ENCODE data around the gene SPRED3.
"Not testable (repeated sequence)": the region's sequence is repeated elsewhere in the genome, so short reads cannot be mapped to it uniquely, and the experiment has no call there.

SPRED3 gene, protein sequence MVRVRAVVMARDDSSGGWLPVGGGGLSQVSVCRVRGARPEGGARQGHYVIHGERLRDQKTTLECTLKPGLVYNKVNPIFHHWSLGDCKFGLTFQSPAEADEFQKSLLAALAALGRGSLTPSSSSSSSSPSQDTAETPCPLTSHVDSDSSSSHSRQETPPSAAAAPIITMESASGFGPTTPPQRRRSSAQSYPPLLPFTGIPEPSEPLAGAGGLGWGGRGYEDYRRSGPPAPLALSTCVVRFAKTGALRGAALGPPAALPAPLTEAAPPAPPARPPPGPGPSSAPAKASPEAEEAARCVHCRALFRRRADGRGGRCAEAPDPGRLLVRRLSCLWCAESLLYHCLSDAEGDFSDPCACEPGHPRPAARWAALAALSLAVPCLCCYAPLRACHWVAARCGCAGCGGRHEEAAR

DNA sequence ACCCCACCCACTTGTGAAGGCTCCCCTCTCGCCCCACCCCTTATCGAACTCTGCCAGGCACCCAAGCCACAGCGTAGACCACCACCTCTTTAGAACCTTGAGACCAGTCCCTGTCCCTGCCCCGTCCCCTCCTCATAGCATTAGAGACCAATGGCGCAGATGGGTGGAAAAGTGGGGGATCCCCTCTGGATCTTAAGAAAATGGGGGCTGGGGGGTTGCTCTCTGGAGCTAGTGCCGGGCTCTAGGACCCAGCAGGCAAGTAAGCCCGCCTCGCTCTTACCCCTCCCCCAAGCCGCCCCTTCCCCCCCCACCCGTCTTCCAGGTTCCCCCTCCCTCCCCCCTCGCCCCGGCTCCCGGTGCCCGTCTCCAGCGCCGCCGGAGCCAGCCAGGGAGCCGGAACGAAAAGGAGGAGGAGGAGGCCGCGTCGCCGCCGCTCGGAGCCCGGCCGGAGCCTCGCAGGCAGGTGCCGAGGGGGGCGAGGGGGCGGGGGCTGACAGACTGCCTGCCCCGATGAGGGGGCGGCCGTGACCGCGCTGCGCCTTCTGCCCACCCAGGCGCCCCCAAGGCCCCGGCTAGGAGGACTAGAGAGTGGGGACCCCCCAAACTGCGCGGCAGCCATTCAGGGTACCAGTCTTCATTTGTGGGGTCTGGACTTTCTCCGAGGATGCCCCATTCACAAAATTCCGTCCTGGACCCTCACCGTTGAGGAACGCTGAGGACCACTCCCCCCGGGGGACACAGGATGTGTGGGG is at the start of gene SPRED3:
SPRED3 (plus strand) TSS at position 349 of the 752 bp plus-strand sequence. CDS start 1,606 bp downstream, outside the sequence.
- no peak for DNase-seq

DNA sequence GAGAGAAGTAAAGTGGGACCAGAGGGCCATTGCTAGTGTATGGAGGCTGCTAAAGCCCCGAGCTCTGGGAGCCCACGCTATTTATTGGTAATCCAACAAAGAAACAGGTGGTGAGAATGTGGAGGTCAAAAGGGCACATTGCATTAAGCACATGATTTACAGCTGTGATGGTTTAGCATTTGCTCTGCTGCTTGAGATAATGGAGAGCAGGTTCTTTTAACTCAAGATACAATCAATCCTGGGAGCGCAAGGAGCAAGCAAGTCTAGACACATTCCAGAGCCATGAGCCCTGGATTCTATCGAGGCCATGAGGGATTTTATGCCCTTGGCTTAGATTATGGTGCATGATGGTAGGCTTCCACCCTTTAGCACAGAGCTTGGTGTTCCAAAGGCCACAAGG is 49.5 kb upstream of the SPRED3 start:
- DNase-seq: not testable (repeated sequence)

DNA sequence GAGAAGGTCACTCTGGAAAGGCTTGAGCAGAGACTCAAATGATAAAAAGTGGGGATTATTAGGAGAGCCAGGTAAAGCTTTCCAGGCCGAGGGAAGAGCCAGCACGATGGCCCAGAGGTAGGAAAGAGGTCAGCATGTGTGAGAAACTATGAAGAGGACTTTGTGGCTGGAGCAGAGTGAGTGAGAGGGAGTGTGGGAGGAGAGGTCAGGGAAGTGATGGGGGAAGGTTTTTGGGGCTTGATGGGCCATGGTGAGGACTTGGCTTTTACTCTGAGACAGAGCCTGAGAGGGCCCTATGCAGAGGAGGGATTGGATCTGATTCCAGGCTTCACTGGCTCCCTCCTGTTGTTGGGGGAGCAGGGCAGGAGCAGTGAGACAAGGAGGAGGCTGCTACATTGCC is 47.6 kb upstream of the SPRED3 start:
- DNase-seq: no peak

DNA sequence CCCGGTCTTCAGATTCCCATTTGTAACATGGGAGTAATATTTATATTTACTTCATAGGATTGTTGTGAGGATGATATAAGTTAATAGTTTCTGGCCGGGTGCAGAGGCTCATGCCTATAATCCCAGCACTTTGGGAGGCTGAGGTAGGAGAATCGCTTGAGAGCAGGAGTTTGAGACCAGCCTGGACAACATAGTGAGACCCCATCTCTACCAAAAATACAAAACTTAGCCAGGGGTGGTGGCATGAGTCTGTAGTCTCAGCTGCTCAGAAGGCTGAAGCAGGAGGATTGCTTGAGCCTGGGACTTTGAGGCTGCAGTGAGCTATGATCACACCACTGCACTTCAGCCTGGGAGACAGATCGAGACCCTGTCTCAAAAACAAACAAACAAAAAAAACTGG is 41.7 kb upstream of the SPRED3 start:
- no peak for DNase-seq

DNA sequence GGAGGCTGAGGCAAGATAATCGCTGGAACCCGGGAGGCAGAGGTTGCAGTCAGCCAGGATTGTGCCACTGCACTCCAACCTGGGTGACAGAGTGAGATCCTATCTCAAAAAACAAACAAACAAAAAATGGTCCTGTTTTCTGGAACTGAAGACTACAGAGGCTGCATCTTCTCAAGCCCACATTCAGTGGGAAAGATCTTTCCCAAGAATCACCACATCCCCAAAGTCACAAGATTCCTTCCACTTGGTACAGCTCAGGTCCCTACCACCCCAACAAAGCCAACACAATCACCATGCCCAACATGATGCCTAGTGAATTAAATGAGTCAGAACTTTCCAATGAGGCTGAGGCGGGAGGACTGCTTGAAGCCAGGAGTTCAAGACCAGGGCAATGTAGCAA is 37.6 kb upstream of the SPRED3 start:
- no peak for DNase-seq

- no peak for DNase-seq
These were observed 36.6 kb upstream of the SPRED3 start for GRCh38 chr19:38351865-38352395.

DNA sequence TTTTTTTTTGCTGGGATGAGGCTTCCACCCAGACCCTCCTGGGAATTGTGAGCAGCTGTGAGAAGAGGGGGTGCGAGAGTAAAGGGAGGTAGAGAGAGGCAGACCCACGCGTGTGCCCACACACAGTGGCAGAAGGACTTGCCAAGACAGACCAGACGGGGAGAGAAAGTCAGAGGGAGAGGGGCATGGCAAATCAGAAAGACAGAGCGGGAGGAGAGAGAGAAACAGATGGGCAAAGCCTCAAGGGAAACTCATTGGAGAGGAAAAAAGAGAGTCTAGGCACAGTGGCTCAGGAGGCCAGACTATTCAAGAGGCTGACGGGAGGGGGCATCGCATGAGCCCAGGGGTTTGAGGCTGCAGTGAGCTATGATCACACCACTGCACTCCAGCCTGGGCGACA is 35.9 kb upstream of the SPRED3 start:
- no peak for DNase-seq

GRCh38 chr19:38355728-38356725 is 32.5 kb upstream of the SPRED3 start:
- no peak for DNase-seq

DNA sequence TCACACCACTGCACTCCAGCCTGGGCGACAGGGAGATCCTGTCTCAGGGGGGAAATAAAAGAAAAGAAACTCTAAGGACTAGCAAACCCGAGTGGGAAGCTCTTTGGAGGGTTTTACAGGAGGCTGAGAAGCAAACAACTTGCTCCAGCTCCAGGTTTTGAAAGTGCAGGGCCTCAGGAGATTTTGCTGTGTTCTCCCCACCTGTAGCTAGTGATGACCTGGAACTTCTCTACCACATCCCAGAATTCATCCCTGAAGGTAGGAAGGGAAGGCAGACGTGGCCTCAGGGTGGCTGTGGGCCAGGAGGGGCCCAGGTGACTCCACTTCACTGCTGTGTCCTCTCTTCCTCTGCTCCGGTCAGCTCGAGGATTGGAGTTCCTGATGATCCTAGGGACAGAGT is 30.4 kb upstream of the SPRED3 start:
- DNase-seq: no peak

GRCh38 chr19:38359242-38360021 is 29.1 kb upstream of the SPRED3 start:
- no peak for DNase-seq

DNA sequence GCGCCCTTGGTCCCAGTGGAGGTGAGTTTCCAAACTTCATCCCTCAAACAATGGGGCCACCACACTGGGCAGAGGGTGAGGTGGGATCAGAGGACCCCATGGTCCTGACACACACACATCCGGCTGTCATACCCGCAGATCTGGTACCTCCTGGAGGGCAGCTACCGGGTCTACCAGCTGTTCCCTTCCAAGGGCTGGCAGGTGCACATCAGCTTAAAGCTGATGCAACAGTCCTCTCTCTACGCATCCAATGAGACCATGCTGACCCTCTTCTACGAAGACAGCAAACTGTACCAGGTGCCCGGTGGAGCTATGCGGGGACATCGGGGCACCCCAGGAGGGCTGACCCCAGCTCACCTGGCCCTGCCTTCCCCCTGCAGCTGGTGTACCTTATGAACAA is 28.1 kb upstream of the SPRED3 start:
- no peak for DNase-seq

GRCh38 chr19:38360839-38361631 is 27.5 kb upstream of the SPRED3 start:
- no peak for DNase-seq

DNA sequence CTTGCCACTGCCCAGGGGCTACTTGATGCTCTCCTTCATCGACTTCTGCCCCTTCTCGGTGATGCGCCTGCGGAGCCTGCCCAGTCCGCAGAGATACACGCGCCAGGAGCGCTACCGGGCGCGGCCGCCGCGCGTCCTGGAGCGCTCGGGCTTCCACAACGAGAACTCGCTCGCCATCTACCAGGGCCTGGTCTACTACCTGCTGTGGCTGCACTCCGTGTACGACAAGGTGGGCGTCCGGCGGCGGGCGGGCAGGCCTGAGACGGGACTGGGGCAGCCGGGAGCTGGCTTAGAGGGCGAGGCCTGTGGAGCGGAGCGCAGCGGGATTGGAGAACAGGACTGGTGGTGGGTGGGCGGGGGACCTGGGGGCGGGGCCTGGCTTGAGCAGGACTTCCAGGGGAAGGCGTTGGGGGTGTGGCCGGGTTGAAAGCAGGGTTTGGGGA is 26.8 kb upstream of the SPRED3 start:
- peak; percentile 82 for DNase-seq

DNA sequence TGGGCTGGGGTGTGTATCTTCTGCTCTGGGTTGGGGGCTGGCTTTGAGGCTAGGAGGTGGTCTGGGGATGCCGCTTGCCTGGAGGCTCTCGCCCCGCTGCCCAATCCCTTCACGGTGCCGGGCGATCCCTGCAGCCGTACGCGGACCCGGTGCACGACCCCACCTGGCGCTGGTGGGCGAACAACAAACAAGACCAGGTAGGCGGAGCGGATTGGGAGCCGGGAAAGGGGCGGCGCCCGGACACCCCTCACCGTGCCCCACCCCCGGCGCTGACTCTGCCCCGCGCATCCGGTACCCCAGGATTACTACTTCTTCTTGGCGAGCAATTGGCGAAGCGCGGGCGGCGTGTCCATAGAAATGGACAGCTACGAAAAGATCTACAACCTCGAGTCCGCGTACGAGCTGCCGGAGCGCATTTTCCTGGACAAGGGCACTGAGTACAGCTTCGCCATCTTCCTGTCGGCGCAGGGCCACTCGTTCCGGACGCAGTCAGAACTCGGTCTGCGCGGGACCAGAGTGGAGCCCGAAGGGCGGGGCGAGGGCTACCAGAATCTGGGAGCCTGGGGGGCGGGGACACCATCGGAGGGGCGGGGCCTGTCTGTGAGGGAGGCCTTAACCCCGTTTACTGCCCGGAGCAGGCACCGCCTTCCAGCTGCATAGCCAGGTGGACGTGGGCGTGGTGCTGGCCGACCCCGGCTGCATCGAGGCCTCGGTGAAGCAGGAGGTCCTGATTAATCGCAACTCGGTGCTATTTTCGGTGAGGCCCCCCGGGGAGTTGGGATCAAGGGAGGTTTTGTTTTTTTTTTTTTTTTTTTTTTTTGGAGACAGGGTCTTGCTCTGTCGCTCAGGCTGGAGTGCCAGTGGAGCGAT is 26.2 kb upstream of the SPRED3 start:
- peak; percentile 85 for DNase-seq

- DNase-seq: not testable (repeated sequence)
These were observed 25.4 kb upstream of the SPRED3 start for GRCh38 chr19:38362946-38363688.

GRCh38 chr19:38367041-38367440 is 21.5 kb upstream of the SPRED3 start:
- no peak for DNase-seq

GRCh38 chr19:38369584-38369983 is 18.9 kb upstream of the SPRED3 start:
- DNase-seq: no peak

- DNase-seq: no peak
These were observed 18.2 kb upstream of the SPRED3 start for GRCh38 chr19:38370299-38370698.

DNA sequence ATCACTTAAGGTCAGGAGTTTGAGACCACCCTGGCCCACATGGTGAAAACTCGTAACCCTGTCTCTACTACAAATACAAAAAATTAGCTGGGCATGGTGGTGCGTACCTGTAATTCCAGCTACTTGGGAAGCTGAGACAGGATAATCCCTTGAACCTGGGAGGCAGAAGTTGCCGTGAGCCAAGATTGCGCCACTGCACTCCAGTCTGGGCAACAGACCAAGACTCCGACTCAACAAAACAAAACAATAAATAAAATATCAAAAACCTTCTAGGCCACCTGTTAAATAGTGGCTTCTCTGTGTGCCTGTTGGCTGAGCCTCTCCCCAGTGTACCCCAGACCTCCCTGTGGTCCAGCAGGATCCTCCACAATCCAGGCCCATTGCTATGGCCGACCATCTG is 17.4 kb upstream of the SPRED3 start:
- DNase-seq: no peak

Data from inflammatory macrophage treated with lipopolysaccharide for 4 hours (primary cell).